Measurements from ENCODE around the gene IGHMBP2. TPM values are rescaled to one million over a fixed set of nuclear protein-coding genes. Genes with fewer than 3 reads are reported as not detected.

Gene IGHMBP2
- 6.8 and 8.5 TPM in 2 replicates for total RNA-seq

DNA sequence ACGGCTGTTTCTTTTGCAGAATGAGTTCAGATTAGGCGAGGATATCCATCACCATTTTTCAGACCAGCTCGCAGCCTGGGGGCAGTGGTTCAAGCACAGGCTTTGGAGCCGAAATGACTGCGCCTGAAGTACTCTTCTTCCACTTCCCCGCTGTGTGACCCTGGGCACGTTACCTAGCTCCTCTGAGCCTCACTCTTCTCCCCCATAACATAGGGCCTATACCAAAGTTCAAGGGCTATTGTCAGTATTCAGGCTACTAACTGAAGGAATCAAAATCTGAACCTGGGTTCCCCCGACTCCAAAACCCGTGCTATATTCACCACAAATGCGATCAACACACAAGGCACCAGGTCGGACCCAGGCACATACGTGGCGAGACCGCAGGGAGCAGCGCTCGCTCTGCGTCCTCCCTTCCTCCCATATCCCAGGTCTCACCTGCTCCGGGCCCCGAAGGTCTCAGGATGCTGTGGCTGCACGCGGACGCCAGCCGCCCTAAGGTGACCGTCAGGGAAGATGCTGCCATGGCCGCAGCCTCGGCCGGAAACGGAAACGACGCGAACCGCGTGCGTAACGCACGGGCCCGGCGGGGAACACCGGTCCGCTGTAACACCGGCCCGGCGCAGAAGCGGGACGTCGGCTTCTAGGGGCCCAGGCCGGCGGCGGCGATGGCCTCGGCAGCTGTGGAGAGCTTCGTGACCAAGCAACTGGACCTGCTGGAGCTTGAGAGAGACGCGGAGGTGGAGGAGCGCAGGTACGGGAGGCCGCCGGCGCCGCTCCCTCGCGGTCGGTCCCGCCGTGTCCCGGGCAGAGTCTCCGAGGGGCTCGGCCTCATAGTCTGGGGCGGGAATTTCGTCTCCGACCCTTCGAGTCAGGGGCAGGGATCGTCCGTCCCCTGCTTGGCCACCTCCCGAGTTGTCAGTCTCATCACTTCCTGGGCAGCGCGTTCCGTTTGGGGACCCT lies at the start of gene IGHMBP2, which contains the start of gene MRPL21:
Gene IGHMBP2, plus strand, starts transcription at position 604 of the 960 bp plus-strand sequence. Its CDS starts 62 bp downstream, at position 666.
Gene MRPL21, minus strand, starts transcription at position 545 of the 960 bp plus-strand sequence. Its CDS starts 22 bp downstream, at position 523.

GRCh38 chr11:68980776-68981065 lies 77.0 kb downstream of the IGHMBP2 start, which contains the start of gene MRGPRD:
MRGPRD (minus strand) TSS chr11:68980986; CDS start chr11:68980986, 0 bp downstream.

Other genes starting within 250 kb of the IGHMBP2 start
- 5.4 and 6.1 TPM in 2 replicates for gene GAL, start 219.3 kb upstream of the IGHMBP2 start, total RNA-seq
- gene TESMIN, start 152.4 kb upstream of the IGHMBP2 start, total RNA-seq, result 6.6 and 9.8 TPM in 2 replicates
- 9.9 and 16.4 TPM in 2 replicates for gene CPT1A, start 62.0 kb upstream of the IGHMBP2 start, total RNA-seq
- gene MRPL21, start 59 bp upstream of the IGHMBP2 start, total RNA-seq, result 53.5 and 100 TPM in 2 replicates
- not detected in 2 replicates for gene MRGPRD, start 77.1 kb downstream of the IGHMBP2 start, total RNA-seq
- gene MRGPRF, start 109.4 kb downstream of the IGHMBP2 start, total RNA-seq, result 0.30 and 0.47 TPM in 2 replicates
- gene TPCN2, start 145.0 kb downstream of the IGHMBP2 start, total RNA-seq, result 5.7 and 7.8 TPM in 2 replicates